Activated CD4-positive, alpha-beta T cell treated with anti-CD3 and anti-CD28 coated beads for 48 hours (primary cell): ENCODE results near the gene ZNF22.

Experiments used
- DNase-seq: peaks from one replicate; pipeline ENCODE4 v3.0.0-alpha.2; 2020

Gene ZNF22

GRCh38 chr10:45035673-45036072 is 35.0 kb downstream of the ZNF22 start:
- no peak for DNase-seq

- no peak for DNase-seq
Measured at GRCh38 chr10:45040921-45041542, 40.3 kb downstream of the ZNF22 start.

- DNase-seq = no peak
Measured at GRCh38 chr10:45044290-45044689, 43.6 kb downstream of the ZNF22 start.

GRCh38 chr10:45050551-45051235 is 50.0 kb downstream of the ZNF22 start:
- no peak for DNase-seq

GRCh38 chr10:45052700-45053099 is 52.0 kb downstream of the ZNF22 start:
- no peak for DNase-seq

- no peak for DNase-seq
Measured at GRCh38 chr10:45053569-45054100, 52.9 kb downstream of the ZNF22 start.
